ENCODE measurements around the gene ERGIC1.

DNA sequence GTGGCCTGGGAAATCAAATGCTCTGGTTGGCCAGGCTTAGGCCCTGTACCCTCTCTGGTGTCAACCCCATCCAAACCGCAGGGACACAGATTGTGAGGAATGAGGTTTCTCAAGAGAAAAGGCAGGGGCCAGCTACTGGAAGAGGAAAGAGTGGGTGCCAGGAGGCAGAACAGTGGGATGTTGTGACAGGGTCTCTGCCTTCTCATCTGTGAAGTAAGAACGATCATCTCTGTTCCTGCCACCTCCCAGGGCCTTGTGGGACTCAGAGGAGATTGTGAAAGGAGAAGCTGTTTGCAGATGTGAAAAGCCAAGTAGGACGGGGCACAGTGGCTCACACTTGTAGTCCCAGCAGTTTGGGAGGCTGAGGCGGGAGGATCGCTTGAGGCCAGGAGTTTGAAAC lies 102.3 kb downstream of the ERGIC1 start:
- TF ChIP-seq, protein P1, sequence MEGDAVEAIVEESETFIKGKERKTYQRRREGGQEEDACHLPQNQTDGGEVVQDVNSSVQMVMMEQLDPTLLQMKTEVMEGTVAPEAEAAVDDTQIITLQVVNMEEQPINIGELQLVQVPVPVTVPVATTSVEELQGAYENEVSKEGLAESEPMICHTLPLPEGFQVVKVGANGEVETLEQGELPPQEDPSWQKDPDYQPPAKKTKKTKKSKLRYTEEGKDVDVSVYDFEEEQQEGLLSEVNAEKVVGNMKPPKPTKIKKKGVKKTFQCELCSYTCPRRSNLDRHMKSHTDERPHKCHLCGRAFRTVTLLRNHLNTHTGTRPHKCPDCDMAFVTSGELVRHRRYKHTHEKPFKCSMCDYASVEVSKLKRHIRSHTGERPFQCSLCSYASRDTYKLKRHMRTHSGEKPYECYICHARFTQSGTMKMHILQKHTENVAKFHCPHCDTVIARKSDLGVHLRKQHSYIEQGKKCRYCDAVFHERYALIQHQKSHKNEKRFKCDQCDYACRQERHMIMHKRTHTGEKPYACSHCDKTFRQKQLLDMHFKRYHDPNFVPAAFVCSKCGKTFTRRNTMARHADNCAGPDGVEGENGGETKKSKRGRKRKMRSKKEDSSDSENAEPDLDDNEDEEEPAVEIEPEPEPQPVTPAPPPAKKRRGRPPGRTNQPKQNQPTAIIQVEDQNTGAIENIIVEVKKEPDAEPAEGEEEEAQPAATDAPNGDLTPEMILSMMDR (IDR thresholded peaks at IDR 0.05), result no peak
- no peak for TF ChIP-seq EP300 (IDR thresholded peaks at IDR 0.05)

All from ovary (tissue), 3 donors.